ENCODE results near the gene RIBC1. TPM values are rescaled to one million over a fixed set of nuclear protein-coding genes. Genes with fewer than 3 reads are reported as not detected.

The RIBC1 gene
- polyA plus RNA-seq, 1 of the 3 experiments (the other 2 are of a cell fraction) = 0.33 TPM

DNA sequence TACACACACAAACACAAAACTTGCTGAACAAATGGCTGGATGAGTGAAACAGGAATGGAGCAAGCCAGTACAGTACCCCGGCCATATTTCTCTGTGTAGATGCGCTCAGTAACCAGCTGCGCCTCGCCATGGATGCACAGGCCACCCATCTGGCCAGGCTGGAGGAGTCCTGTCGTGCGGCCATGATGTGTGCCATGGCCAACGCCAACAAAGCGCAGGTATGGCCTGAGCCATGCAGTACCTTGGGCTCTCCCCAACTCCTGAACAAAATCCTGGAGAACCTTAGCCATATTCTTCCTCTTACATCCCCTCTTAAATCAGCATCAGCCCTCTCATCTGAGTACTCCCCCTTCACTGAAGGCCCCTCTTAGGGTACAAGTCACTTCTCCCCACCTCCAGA lies 7.1 kb downstream of the RIBC1 start (continued):
- no peak for TF ChIP-seq IRF3 (IDR thresholded peaks at IDR 0.05; ENCODE audit: low read depth, low read length)
- no peak for TF ChIP-seq GATA2 (CRISPR knock-in tag; IDR thresholded peaks at IDR 0.05)
- no peak for TF ChIP-seq CHD2 (IDR thresholded peaks at IDR 0.05; ENCODE audit: low read length, partially characterized antibody)
- no peak for TF ChIP-seq NRF1 (IDR thresholded peaks at IDR 0.05; ENCODE audit: low read depth, low read length)
- no peak for TF ChIP-seq RAD21 (IDR thresholded peaks at IDR 0.05; ENCODE audit: low read length)
- no peak for TF ChIP-seq EP300 (IDR thresholded peaks at IDR 0.05; ENCODE audit: borderline replicate concordance in 1 of 2, low read depth in 1 of 2, low read length in 1 of 2)

- TF ChIP-seq CTCF (IDR thresholded peaks at IDR 0.05) = no peak
- no peak for TF ChIP-seq REST (IDR thresholded peaks at IDR 0.05; ENCODE audit: low read depth, low read length)
- TF ChIP-seq FOXM1 (IDR thresholded peaks at IDR 0.05; ENCODE audit: low read depth) = no peak
- TF ChIP-seq TCF12 (IDR thresholded peaks at IDR 0.05) = no peak
- TF ChIP-seq RXRA (IDR thresholded peaks at IDR 0.05; ENCODE audit: borderline replicate concordance, low read depth) = no peak
- no peak for TF ChIP-seq POLR2AphosphoS5 (IDR thresholded peaks at IDR 0.05; ENCODE audit: low read depth, low read length)
- TF ChIP-seq RAD21 (IDR thresholded peaks at IDR 0.05; ENCODE audit: low read length) = no peak
- TF ChIP-seq TEAD4 (IDR thresholded peaks at IDR 0.05; ENCODE audit: borderline replicate concordance, insufficient read depth) = no peak
- no peak for TF ChIP-seq USF2 (IDR thresholded peaks at IDR 0.05; ENCODE audit: borderline replicate concordance, low read depth, low read length)
- no peak for TF ChIP-seq CHD2 (IDR thresholded peaks at IDR 0.05; ENCODE audit: low read length, partially characterized antibody)
- no peak for TF ChIP-seq JUND (IDR thresholded peaks at IDR 0.05)
- no peak for TF ChIP-seq FOXJ3 (CRISPR knock-in tag; IDR thresholded peaks at IDR 0.05)
- TF ChIP-seq FOSL2 (IDR thresholded peaks at IDR 0.05; ENCODE audit: borderline replicate concordance, low read depth) = no peak
- TF ChIP-seq ELF1 (IDR thresholded peaks at IDR 0.05) = no peak
- TF ChIP-seq, protein P1, sequence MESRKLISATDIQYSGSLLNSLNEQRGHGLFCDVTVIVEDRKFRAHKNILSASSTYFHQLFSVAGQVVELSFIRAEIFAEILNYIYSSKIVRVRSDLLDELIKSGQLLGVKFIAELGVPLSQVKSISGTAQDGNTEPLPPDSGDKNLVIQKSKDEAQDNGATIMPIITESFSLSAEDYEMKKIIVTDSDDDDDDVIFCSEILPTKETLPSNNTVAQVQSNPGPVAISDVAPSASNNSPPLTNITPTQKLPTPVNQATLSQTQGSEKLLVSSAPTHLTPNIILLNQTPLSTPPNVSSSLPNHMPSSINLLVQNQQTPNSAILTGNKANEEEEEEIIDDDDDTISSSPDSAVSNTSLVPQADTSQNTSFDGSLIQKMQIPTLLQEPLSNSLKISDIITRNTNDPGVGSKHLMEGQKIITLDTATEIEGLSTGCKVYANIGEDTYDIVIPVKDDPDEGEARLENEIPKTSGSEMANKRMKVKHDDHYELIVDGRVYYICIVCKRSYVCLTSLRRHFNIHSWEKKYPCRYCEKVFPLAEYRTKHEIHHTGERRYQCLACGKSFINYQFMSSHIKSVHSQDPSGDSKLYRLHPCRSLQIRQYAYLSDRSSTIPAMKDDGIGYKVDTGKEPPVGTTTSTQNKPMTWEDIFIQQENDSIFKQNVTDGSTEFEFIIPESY (IDR thresholded peaks at IDR 0.05; ENCODE audit: borderline replicate concordance, low read depth) = no peak
- Histone ChIP-seq H3K27me3 (ENCODE audit: insufficient read depth) (no peaks in the 10 kb centered on the region), H3K27ac (ENCODE audit: low read depth in 2 of 2, low read length in 1 of 2) (no peak overlapping the region), H3K79me2 (ENCODE audit: insufficient read depth) (peaks cover 17% of the 10 kb centered on the region), H4K20me1 (ENCODE audit: insufficient read depth) (no peaks in the 10 kb centered on the region), H3F3A (replicated peaks; ENCODE audit: insufficient read depth) (peaks cover 4% of the 10 kb centered on the region), H3K9ac (no peak overlapping the region), H3K4me1 (ENCODE audit: control insufficient read depth in 1 of 2, insufficient read depth in 2 of 2, low read depth in 1 of 2, low read length in 1 of 2) (peaks cover 4 to 9% of the 10 kb centered on the region in 2 experiments; a peak in 1 of 4 replicates), H3K4me3 (ENCODE audit: low read depth in 2 of 2, low read length in 1 of 2) (no peak overlapping the region), H3K36me3 (replicated peaks in 1 of 2; ENCODE audit: control insufficient read depth in 1 of 2, insufficient read depth in 2 of 2, low read length in 1 of 2) (peaks cover 4 to 33% of the 10 kb centered on the region in 2 experiments), H2AFZ (ENCODE audit: low read depth) (no peak overlapping the region), H3K9me2 (no peaks in the 10 kb centered on the region), H3K4me2 (no peak overlapping the region), H3K9me3 (no peaks in the 10 kb centered on the region)
- ChIA-PET POLR2A (no interaction called here), CTCF (interaction anchor here (1.2 to 1.4 kb wide), 2 partner anchors 52 to 112 kb away, joined by 4 to 5 read pairs; no protein-coding TSS in a partner anchor)
- 96% methylated on average over 5 of the region's 9 CpGs for WGBS (ENCODE audit: low lambda C conversion rate)
- DNase-seq = no peak
These were observed 7.6 kb downstream of the RIBC1 start for GRCh38 chrX:53430231-53430630.
